Measurements from ENCODE around the gene CDV3.
"Not testable (repeated sequence)": the region's sequence is repeated elsewhere in the genome, so short reads cannot be mapped to it uniquely, and the experiment has no call there.

The CDV3 gene

GRCh38 chr3:133573629-133574194 lies at the start of gene CDV3:
Gene CDV3, plus strand, starts transcription at chr3:133573686. Its CDS starts 359 bp downstream, at chr3:133574045.
- ChIA-PET POLR2A (interaction anchor here (0.6 to 1.4 kb wide), 4 partner anchors 27 to 657 kb away, joined by 3 to 7 read pairs (median 4); no protein-coding TSS in a partner anchor), CTCF (interaction anchor here (0.6 to 0.7 kb wide), 2 partner anchors 29 to 78 kb away, joined by 3 to 4 read pairs; no protein-coding TSS in a partner anchor)
- Histone ChIP-seq H3K4me1 (ENCODE audit: control insufficient read depth, insufficient read depth, low read length) (peaks cover 3% of the 10 kb centered on the region; the same call in 1 of the 2 replicates), H3K36me3 (ENCODE audit: control insufficient read depth in 2 of 2, insufficient read depth in 1 of 2, low read length in 2 of 2) (peaks cover 7 to 37% of the 10 kb centered on the region in 2 experiments; a peak in 2 of 3 replicates), H3K4me3 (ENCODE audit: low read depth, low read length) (peak within 1 kb of the TSS; percentile 85), H3K9me3 (ENCODE audit: control insufficient read depth, insufficient read depth, low read depth, low read length) (no peaks in the 10 kb centered on the region), H3K27ac (ENCODE audit: extremely low read depth, low read depth, low read length) (peak within 1 kb of the TSS; percentile 89)
- TF ChIP-seq, protein P1, sequence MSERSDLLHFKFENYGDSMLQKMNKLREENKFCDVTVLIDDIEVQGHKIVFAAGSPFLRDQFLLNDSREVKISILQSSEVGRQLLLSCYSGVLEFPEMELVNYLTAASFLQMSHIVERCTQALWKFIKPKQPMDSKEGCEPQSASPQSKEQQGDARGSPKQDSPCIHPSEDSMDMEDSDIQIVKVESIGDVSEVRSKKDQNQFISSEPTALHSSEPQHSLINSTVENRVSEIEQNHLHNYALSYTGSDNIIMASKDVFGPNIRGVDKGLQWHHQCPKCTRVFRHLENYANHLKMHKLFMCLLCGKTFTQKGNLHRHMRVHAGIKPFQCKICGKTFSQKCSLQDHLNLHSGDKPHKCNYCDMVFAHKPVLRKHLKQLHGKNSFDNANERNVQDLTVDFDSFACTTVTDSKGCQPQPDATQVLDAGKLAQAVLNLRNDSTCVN (tag by site-specific recombination; optimal IDR thresholded peaks at IDR 0.05), result peak; percentile 69
- TF ChIP-seq IKZF3 (tag by site-specific recombination; IDR thresholded peaks at IDR 0.05) (peak; percentile 13; the same call in 1 of the 2 replicates), ZNF184 (tag by site-specific recombination; IDR thresholded peaks at IDR 0.05) (no peak), PRDM10 (tag by site-specific recombination; IDR thresholded peaks at IDR 0.05) (peak; percentile 77), ZNF596 (tag by site-specific recombination; IDR thresholded peaks at IDR 0.05) (0 out of 2 replicates have a peak, but pooled peaks have one; percentile 4), ZNF366 (tag by site-specific recombination; conservative IDR thresholded peaks at IDR 0.05) (peak; percentile 71), WT1 (tag by site-specific recombination; IDR thresholded peaks at IDR 0.05) (0 out of 2 replicates have a peak, but pooled peaks have one; percentile 33), ZNF660 (tag by site-specific recombination; IDR thresholded peaks at IDR 0.05) (0 out of 2 replicates have a peak, but pooled peaks have one; percentile 48)
- TF ChIP-seq, protein P2, sequence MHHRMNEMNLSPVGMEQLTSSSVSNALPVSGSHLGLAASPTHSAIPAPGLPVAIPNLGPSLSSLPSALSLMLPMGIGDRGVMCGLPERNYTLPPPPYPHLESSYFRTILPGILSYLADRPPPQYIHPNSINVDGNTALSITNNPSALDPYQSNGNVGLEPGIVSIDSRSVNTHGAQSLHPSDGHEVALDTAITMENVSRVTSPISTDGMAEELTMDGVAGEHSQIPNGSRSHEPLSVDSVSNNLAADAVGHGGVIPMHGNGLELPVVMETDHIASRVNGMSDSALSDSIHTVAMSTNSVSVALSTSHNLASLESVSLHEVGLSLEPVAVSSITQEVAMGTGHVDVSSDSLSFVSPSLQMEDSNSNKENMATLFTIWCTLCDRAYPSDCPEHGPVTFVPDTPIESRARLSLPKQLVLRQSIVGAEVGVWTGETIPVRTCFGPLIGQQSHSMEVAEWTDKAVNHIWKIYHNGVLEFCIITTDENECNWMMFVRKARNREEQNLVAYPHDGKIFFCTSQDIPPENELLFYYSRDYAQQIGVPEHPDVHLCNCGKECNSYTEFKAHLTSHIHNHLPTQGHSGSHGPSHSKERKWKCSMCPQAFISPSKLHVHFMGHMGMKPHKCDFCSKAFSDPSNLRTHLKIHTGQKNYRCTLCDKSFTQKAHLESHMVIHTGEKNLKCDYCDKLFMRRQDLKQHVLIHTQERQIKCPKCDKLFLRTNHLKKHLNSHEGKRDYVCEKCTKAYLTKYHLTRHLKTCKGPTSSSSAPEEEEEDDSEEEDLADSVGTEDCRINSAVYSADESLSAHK (tag by site-specific recombination; IDR thresholded peaks at IDR 0.05), result no peak
- TF ChIP-seq, protein P3, sequence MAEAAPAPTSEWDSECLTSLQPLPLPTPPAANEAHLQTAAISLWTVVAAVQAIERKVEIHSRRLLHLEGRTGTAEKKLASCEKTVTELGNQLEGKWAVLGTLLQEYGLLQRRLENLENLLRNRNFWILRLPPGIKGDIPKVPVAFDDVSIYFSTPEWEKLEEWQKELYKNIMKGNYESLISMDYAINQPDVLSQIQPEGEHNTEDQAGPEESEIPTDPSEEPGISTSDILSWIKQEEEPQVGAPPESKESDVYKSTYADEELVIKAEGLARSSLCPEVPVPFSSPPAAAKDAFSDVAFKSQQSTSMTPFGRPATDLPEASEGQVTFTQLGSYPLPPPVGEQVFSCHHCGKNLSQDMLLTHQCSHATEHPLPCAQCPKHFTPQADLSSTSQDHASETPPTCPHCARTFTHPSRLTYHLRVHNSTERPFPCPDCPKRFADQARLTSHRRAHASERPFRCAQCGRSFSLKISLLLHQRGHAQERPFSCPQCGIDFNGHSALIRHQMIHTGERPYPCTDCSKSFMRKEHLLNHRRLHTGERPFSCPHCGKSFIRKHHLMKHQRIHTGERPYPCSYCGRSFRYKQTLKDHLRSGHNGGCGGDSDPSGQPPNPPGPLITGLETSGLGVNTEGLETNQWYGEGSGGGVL (tag by site-specific recombination; IDR thresholded peaks at IDR 0.05), result peak; percentile 27; the same call in 1 of the 2 replicates

DNA sequence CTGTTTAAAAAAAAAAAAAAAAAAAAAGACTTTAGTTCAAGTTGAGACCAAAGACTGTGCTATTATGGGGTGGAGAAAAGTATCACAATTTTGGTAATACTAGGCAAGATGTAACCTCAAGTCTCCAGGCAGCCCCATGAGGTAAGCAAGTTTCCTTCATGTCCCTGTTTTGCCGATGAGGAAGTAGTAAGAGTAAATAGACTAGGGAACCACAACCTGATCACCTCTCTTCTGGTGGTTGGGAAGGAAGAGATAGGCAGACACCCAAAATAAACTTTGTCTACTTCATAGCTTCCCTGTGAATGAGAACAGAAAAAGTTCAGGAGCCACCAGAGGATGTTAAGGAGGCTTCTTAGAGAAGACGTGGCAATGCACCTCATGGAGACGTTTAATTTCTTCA lies 49.7 kb upstream of the CDV3 start:
- POLR2A ChIA-PET; H3K27ac ChIP-seq (ENCODE audit: extremely low read depth, low read depth, low read length); CTCF ChIA-PET: not testable (repeated sequence)

DNA sequence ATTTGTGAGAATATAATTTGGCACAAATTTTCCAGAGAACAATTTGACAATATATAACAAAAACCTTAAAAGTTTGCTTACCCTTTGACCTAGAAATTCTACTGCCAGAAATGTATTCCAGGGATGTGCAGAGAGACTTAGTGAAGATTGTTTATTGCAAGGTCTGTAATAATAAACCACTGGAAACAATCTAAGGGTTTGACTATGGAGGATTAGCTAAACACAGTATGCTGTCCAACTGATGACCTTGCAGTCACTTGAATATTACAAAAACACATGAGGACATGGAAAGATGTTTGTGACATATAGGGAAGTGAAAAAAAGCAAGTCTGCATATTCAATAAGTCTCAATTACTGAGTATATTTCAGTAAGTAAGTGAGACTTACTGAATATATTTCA lies 48.1 kb upstream of the CDV3 start:
- H3K4me3 ChIP-seq (ENCODE audit: low read depth, low read length), result no peak overlapping the region
- CTCF ChIA-PET, result no interaction called here
- no peaks in the 10 kb centered on the region for H3K4me1 ChIP-seq (ENCODE audit: control insufficient read depth, insufficient read depth, low read length)
- no peak overlapping the region for H3K27ac ChIP-seq (ENCODE audit: extremely low read depth, low read depth, low read length)
- H3K9me3 ChIP-seq (ENCODE audit: control insufficient read depth, insufficient read depth, low read depth, low read length), result no peaks in the 10 kb centered on the region
- POLR2A ChIA-PET, result no interaction called here
- TF ChIP-seq ZNF645 (tag by site-specific recombination; IDR thresholded peaks at IDR 0.05) (no peak), ZNF549 (tag by site-specific recombination; IDR thresholded peaks at IDR 0.05) (0 out of 2 replicates have a peak, but pooled peaks have one; percentile 17)
- no peaks in the 10 kb centered on the region for H3K36me3 ChIP-seq (ENCODE audit: control insufficient read depth in 2 of 2, insufficient read depth in 1 of 2, low read length in 2 of 2)

More for the DNA sequence above, 49.7 kb upstream of the CDV3 start:
- H3K4me3 ChIP-seq (ENCODE audit: low read depth, low read length); H3K9me3 ChIP-seq (ENCODE audit: control insufficient read depth, insufficient read depth, low read depth, low read length); H3K36me3 ChIP-seq (ENCODE audit: control insufficient read depth in 2 of 2, insufficient read depth in 1 of 2, low read length in 2 of 2); H3K4me1 ChIP-seq (ENCODE audit: control insufficient read depth, insufficient read depth, low read length): not testable (repeated sequence)

Measured in HEK293 (cell line).